Psoas muscle (tissue), 8 donors: Measurements from ENCODE around the gene KCNN3. TPM values are rescaled to one million over a fixed set of nuclear protein-coding genes. Genes with fewer than 3 reads are reported as not detected.

Experiments used
- ATAC-seq, 4 donors: fragments of 200-7000 bp; cut with Tn5 transposase; one replicate each; pipeline ENCODE4 v1.9.1; 2020; ENCODE audit warnings: moderate library complexity in 3 of 4, mild to moderate bottlenecking in 2 of 4
- DNase-seq, 2 donors: peaks; one replicate each; pipeline ENCODE4 v3.0.0-alpha.2; 2020
- H3K27ac ChIP-seq: fragments of 200-600 bp; one replicate; pipeline ENCODE4 v1.8.0; 2022
- H3K27me3 ChIP-seq, 3 donors: fragments of 200-600 bp in 1 of 3; one replicate each; pipeline versions ENCODE4 v1.6.1 to v1.8.0; 2013 to 2022; ENCODE audit warnings: low read length in 2 of 3, mild to moderate bottlenecking in 2 of 3, moderate library complexity in 1 of 3; ENCODE audit not compliant: insufficient read depth in 3 of 3
- H3K36me3 ChIP-seq, 2 donors: fragments of 200-600 bp in 1 of 2; one replicate each; pipeline versions ENCODE4 v1.6.1 to v1.8.0; 2013 to 2022; ENCODE audit warnings: low read depth in 1 of 2, mild to moderate bottlenecking in 1 of 2, moderate library complexity in 1 of 2; ENCODE audit not compliant: insufficient read depth in 1 of 2
- H3K4me1 ChIP-seq: fragments of 200-600 bp; one replicate; pipeline ENCODE4 v1.8.0; 2022
- H3K4me3 ChIP-seq: fragments of 200-600 bp; one replicate; pipeline ENCODE4 v1.8.0; 2022; ENCODE audit warnings: mild to moderate bottlenecking
- H3K9me3 ChIP-seq: fragments of 200-600 bp; one replicate; pipeline ENCODE4 v1.8.0; 2022
- WGBS, 3 donors: extraction: QIAGEN DNeasy Blood & Tissue Kit; methylation state at CpG; one replicate each; pipeline versions ENCODE4 v1.1.6 to v1.1.7; 2013; 5-methylcytosine and 5-hydroxymethylcytosine counted together
- intact Hi-C, 2 donors: fragments of 100-400 bp; cut with DNase I; formaldehyde crosslinking; loops; one replicate each; pipeline versions ENCODE4 v1.11.0 to v1.14.2; 2022
- polyA plus RNA-seq, 3 donors: library from polyadenylated mRNA; stranded (reverse); fragments of 200-250 nt; gene quantifications; one replicate each; pipeline ENCODE4 v1.2.3, GENCODE V29; 2013
- total RNA-seq, 4 donors: library from RNA; stranded (reverse); fragmentation: NEBNext Ultra II Directional in 2 of 4; extraction: Animal tissue kit (Norgen Biotek cat#: 25700) in 2 of 4; gene quantifications; one replicate each; pipeline versions ENCODE4 v1.2.1 to v1.2.4, GENCODE V29; 2021 to 2023
- TF ChIP-seq, protein P1 (sequence below): fragments of 200-600 bp; IDR thresholded peaks from one replicate; pipeline ENCODE4 v1.8.0; 2022; ENCODE audit warnings: antibody characterized with exemption
- donor health status: healthy with polysubstance abuse.
- donor health status: DM: no; HTN: no; CAD: no; lungs with moderate emphysema.
- donor health status: Bipolar disorder and iron deficiency.
- donor health status: healthy.
- donor health status: DM: yes; HTN: yes; CAD: no.
- donor health status: DM: no; HTN: no; CAD: no.
- donor health status: DM: no; HTN: no; CAD: no.
- donor health status: DM: yes; HTN: yes; CAD: no.

Gene KCNN3
- total and polyA plus RNA-seq, 7 donors: 2.5 to 60.9 (median 11.8) TPM

DNA sequence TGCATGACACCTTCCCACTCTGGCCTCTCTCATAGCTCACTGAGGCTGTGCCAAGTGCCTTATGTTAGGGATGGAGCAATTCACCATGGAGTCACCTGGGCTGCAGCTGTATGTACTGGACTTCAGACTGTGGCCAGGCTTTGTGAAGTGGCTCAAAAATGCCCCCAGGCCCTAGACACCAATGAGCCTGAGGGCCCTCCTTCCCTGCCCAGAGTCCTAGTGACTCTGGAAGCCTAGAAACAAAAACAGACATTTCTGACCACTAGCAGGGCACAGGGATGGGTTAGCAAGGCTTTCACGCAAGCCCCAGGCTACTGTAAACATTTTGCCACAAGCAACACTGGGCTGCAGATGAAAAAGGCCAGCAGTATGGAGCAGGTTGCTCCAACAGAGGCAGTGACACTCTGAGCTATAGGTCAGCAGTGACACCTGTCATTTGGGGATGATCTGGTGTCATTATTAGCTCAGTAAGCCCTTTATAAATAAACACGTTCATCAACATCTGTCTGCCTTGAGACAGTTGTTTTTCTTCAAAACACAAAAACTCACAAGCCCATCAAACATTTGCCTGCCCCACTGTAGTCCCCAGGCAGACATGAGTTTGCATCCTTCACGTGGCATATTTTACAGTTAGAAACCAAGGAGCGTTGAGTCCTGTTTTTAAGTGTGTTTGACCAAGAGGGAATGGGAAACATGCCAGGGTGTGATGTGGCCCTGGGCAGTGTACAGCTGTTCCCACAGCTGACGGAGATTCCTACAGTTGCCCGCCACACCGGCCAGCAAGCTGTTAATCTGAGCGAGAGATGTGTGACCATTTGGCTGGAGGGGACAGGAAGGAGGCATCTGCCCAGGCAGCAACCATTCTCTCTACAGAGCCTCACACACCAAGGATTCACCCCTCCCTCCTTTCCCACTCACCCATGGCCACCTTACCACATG is 66.8 kb downstream of the KCNN3 start:
- TF ChIP-seq, protein P1, sequence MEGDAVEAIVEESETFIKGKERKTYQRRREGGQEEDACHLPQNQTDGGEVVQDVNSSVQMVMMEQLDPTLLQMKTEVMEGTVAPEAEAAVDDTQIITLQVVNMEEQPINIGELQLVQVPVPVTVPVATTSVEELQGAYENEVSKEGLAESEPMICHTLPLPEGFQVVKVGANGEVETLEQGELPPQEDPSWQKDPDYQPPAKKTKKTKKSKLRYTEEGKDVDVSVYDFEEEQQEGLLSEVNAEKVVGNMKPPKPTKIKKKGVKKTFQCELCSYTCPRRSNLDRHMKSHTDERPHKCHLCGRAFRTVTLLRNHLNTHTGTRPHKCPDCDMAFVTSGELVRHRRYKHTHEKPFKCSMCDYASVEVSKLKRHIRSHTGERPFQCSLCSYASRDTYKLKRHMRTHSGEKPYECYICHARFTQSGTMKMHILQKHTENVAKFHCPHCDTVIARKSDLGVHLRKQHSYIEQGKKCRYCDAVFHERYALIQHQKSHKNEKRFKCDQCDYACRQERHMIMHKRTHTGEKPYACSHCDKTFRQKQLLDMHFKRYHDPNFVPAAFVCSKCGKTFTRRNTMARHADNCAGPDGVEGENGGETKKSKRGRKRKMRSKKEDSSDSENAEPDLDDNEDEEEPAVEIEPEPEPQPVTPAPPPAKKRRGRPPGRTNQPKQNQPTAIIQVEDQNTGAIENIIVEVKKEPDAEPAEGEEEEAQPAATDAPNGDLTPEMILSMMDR: no peak
- peak in 1 of 2 donors; percentile 36 for DNase-seq
- 38 to 46% (median 39%) methylated on average over 8 of the region's 8 CpGs for WGBS, 3 donors
- peaks cover 0 to 4% of the 10 kb centered on the region in 2 donors for H3K36me3 ChIP-seq
- H3K4me3 ChIP-seq: no peak overlapping the region
- H3K4me1 ChIP-seq: peaks cover 49% of the 10 kb centered on the region
- intact Hi-C loops: no loop called here
- H3K27ac ChIP-seq: peak overlapping the region; percentile 63
- H3K9me3 ChIP-seq: no peaks in the 10 kb centered on the region
- no peaks in the 10 kb centered on the region for H3K27me3 ChIP-seq
- peak; percentile 61 to 75 (median 64) for ATAC-seq

DNA sequence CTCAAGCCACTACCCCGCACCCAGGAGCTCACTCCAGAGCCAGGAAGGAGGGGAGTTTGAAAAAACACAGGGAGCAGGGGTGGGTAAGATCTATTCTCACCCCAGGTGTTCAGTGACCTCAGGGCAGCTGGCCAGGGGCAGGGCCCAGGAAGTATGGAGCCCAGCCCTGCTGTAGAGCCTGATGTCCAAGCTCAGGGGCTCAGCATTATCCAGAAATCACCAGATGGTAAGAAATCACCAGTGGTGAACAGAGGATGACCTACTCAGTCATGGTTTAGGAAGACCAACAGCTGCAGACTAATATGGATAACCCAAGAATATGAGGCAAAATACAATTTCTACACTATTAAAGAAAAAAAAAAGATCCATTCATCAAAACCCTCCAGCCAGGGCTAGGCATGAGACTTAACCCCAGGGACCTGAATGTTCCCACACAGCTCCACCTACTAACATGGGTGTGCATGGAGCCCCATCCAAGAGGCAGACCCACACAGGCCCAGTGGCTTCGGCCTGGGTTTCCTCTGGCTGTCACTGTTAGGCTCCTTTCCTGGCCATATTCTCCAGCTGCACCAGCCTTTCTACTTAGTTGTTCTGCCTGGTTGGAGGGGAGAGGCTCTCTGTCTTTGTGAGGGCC is 67.6 kb downstream of the KCNN3 start:
- no peaks in the 10 kb centered on the region for H3K27me3 ChIP-seq
- no peak for ATAC-seq
- peaks cover 41% of the 10 kb centered on the region for H3K4me1 ChIP-seq
- peak in 1 of 2 donors; percentile 20 for DNase-seq
- no peaks in the 10 kb centered on the region for H3K9me3 ChIP-seq
- WGBS, 3 donors: 67 to 81% (median 73%) methylated on average over 2 of the region's 2 CpGs
- H3K27ac ChIP-seq: no peak overlapping the region
- TF ChIP-seq, protein P1: no peak
- H3K36me3 ChIP-seq: peaks cover 0 to 4% of the 10 kb centered on the region in 2 donors
- no peak overlapping the region for H3K4me3 ChIP-seq
- intact Hi-C loops: no loop called here

DNA sequence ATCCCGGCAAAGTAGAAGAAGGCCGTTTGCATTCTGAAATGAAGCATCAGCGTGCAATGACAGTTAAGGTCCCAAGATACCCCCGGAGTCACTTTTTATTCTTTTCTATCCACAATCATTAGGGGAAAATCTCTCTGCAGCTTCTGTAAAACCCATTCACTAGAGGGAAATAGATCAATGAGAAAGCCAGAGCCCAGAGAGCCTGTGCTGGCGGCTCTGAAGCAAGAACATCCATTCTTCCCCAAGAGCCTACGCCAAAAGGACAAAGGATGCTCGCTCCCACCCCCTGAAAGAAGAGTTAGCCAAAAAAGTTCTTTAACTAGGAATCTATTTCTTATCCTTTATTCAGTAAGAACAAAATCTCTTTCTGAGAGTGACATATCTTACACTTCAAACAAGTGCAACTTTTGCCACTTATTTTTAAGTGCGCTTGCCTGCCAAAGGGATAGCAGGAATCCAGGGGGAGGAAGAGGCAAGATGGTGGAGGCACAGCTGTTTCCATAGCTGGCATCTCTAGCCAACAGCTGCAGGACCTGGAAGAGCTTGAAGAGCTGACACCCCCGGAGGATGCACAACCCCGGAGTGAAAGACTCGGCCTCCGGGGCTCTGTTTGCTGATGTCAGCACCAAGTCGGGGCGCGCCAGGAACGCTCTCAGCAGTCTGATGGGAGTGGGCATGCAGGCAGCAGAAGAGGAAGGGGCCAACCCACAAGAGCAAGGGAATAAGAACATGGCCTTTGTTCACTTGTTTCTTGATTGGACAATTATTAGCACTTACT is 68.7 kb downstream of the KCNN3 start:
- H3K9me3 ChIP-seq: no peaks in the 10 kb centered on the region
- H3K4me1 ChIP-seq: peaks cover 31% of the 10 kb centered on the region
- TF ChIP-seq, protein P1: no peak
- ATAC-seq: no peak
- 62 to 66% (median 63%) methylated on average over 16 of the region's 16 CpGs for WGBS, 3 donors
- peak in 1 of 2 donors; percentile 42 for DNase-seq
- H3K36me3 ChIP-seq: peaks cover 0 to 4% of the 10 kb centered on the region in 2 donors
- H3K27ac ChIP-seq: no peak overlapping the region
- no peak overlapping the region for H3K4me3 ChIP-seq
- intact Hi-C loops: no loop called here
- H3K27me3 ChIP-seq: no peaks in the 10 kb centered on the region

DNA sequence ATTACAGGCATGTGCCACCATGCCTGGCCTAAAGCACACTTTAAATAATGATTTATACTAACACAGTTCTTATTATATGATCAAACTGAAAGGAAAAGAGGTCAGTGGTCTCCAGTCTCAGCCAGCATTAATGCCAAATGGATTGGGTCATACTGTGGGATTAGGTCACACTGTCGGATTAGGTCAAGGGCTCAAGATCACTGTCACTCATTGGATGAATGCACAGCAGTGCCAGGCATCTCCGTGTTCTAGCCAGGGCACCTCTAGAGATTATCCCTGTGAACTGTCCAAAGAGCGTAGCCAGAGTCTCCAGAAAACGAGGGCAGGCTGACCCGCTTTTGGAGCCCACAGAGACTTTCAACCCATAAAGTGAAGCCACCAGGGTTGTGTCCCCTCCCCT is 70.9 kb downstream of the KCNN3 start:
- 64 to 75% (median 71%) methylated on average over 5 of the region's 5 CpGs for WGBS, 3 donors
- Histone ChIP-seq H3K9me3 (no peaks in the 10 kb centered on the region), H3K27ac (no peak overlapping the region), H3K4me3 (no peak overlapping the region), H3K4me1 (peaks cover 22% of the 10 kb centered on the region), H3K36me3 (peaks cover 0 to 4% of the 10 kb centered on the region in 2 donors), H3K27me3 (no peaks in the 10 kb centered on the region)
- ATAC-seq (no peak), DNase-seq (no peak)
- intact Hi-C loops: loop anchor here in 1 of 2 donors (5.0 kb wide), 1 partner anchor 52 kb away; no protein-coding TSS in a partner anchor
- TF ChIP-seq, protein P1: no peak
